HG03064 (cell line): ENCODE results near the gene CTAGE1.

Experiments used
- ATAC-seq: cut with Tn5 transposase; IDR thresholded peaks from one replicate; pipeline ENCODE4 v1.9.1; 2021; ENCODE audit warnings: low read depth; ENCODE audit not compliant: unreplicated experiment

Gene CTAGE1

DNA sequence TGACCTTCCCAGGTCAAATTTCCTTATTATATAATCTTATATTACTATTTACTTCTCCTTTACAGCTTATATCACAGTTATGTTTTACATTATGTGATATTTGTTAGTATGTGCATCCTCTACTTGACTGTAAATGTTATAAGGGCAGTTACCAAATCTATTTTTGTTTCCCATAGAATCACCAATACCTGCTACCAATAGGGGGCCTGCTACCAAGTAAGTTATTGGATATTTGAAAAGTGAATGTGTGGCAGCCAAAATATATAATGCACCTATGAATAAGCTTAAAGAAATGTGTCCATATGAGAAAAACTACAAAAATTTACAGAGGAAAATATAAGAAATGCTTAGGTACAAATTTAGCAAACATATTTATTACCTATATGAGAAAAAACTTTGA is 23.9 kb upstream of the CTAGE1 start:
- ATAC-seq: no peak

DNA sequence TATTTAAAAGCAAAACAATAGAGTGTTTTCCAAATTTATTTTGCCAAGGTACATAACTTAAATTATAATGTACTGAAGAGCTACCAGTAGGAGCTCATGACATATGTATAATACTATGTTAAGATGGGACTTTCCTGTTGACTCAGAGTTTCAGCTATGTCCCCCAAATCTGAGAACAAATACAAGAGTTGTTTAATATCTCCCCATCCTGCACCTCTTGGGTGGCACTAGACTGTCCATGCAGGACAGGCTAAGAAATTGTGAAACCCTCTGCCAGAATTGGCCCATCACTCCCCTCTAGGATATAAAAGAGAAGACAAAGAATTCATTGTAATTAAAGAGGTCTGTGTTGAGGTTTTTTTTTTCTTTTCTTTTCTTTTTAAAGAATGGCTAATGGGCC is 21.7 kb upstream of the CTAGE1 start:
- no peak for ATAC-seq

DNA sequence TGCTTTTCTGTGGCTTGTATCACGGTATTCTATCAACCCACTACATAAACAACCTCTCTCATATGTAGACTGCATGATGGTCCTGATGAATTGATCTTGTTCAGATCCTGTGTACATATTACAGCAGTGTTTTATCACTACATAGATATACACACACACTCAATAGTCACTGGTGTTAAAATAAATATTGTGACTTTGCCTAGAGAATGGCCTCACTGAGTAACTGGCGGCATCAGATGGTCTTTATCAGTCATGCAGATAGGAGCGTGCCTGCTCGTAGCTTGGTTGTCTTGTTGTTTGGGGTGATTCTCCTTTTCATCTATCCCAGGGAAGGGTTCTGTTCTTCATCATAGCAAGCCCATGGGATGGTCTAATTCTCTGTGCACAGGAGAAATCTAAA is 18.4 kb upstream of the CTAGE1 start:
- no peak for ATAC-seq

DNA sequence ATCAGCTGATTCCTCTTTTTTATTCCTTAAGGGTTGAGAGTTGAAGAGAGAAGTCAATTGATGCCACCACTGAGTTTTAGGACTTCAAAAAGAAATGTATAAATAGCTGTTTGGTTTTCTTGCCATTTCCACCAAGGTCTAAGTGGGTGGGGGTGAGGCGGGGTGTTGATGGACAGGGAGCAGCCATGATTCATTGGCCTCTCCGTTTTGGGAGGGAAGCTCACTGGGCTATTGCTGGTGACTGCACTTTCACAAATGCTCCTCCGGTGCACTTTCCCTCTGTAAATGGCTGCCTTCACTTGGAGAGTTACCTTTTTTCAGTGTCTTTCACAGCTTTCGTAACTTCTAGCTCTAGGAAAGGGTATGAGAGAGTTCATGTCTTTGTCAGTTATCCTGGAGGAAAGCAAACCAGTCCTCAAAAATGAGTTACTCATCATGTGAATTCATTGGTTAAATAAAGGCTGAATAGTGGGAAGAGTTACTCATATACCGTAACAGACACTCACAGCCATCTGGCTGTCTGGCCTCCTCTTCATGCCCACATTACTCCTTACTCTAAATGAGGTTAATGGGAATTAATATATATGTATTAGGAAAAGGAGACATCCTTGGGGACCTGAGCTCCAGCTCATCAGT is 17.4 kb upstream of the CTAGE1 start:
- ATAC-seq: no peak

DNA sequence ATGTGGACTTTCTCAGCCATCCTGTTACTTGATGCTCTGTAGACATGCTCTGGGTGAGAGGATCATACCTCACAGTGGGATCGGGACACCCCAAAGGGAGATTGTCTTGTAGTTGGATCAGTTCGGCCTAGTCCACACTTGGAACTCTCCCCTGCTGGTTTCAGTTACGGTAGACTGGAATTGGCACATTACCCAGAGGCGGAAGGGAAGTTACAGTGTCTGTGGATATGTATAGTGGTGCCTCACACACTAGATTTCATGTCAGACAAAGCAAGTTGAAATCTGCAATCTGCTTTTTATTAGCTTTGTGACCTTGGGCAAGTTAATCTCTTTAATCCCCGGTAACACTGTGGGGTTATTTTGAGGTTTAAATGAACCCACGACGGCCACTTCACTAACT is 16.2 kb upstream of the CTAGE1 start:
- ATAC-seq: no peak

DNA sequence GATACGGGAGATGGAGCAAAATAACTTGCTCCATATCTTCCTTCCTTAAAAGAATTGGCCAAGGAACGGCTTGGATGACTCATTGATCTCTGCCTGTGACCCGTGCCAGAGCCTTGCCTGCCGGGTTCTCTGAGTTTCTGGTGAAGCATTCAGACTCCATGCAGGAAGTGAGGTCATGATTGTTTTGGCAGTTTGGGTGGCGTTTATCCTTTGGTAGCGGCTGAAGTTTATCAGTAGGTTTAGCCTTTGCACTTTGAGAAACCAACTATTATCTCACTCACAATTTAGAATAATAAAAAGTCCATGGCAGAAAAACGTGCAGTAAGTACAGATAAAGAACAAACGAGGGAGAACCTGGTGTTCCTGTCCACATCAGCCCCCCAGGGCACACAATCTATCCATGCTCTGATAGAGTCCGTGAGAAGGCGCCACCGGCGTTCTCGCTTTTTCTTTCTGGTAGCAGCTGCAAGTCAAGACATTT is 15.0 kb upstream of the CTAGE1 start:
- ATAC-seq: no peak

DNA sequence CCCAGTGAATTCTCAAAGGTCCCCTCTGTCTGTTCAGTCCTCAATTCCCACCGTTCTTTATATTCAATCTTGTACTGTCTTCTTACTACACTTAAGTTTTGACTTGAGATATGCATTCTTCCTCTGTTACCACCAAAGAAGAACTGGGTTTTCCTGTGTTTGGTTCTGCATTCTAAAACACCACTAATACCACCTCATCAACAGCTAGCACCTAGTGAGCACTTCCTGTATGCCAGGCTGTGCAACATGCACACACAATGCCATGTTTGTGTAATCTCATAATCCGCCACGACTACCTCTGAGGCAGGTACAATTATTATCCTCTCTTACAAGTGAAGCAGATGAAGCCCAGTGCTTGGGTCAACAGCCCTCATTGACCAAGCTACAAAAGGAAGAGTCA is 11.8 kb upstream of the CTAGE1 start:
- no peak for ATAC-seq

DNA sequence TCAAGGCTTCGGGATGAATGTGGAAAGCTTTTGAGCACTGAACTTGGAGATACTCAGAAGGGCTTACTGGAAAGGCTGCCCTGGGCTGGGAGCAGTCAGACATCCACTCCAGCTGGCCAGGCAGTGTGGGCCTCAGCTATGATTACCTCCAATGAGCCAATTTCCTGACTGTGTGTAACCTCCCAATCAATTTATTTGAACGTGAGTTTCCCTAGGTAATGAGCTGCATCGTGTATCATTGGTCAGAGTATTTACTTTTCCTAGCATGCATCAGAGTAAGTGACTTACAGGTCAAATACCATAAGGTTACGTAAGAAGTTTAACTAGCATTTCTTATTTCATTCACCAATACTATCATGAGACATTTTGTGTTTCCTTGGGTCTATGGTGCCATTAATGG is 11.0 kb upstream of the CTAGE1 start:
- ATAC-seq: no peak

DNA sequence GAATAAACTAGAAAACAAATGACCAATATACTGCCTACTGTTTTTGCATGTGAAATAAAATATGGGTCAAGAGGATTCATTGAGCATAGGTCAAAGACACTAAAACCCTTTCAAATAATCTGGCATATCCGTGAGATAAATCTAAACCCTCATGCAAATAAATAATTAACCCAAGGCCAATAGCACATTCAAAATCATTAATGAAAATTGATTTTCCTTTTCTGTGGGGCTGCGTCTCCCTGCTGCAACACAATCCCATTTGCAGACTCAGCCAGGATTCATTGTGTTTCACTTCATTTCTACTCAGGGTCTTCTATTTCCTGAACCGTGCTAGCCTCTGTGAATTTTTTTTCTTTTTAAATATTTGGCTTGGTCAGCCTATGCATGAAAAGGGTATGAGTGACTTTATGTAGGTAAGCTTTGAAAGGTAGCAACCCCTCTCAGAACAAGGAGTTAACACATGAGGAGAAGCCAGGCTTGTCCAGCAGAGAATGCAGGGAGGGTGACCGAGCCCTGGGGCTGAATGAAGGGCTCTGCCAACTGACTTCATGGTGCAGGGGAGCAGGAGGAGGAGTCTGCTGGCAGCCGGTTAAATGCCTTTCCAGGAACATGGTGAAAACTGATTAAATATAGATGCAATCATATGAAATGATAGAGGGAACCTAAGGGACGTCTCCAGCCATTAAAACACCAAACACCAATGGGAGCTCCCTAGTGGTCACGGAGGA is 10.3 kb upstream of the CTAGE1 start:
- ATAC-seq: no peak

DNA sequence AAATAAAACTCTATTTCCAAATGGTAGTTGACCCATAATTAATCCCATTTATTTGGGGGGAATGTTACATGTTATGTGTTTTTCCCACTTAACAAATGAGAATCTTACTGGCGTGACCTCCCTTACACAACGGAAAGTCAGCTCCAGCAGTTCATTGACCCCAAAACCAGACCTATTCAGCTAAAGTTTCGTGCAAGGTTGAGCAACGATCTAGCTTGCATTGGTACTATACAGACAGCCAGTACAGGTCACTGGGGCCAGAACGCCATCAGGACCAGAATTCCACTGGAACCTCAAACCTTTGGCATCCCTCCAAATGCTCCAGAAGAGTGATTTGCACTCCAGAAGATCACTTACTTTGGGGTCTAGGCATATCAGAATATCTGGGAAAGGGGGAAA is 6.8 kb upstream of the CTAGE1 start:
- ATAC-seq: no peak

DNA sequence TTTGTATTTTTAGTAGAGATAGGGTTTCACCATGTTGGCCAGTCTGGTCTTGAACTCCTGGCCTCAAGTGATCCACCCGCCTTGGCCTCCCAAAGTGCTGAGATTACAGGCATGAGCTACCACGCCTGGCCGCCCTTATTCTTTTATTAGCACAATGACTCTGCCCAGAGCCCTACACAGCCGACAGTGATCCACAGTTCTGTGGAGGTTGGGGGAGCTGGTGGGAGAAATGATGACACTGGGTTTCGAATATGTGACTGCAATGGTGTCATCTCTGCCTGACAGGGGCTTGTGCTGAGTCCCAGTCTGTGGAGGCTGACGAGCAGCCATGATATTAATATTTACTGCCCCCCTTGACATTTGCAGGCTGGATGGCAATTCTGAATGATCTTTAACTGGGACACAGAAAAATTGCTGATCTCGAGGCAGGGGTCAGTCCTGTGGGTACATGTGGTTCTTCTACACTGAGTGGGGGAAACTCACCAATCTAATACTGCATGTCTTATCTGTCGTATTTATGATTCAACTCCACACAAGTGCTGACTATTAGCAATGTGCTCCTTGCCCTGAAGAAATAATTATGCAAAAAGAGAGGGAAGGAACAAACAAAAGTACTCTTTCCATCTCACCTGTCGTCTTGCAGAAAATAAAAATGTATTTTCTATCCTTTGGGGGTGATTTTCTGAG is 6.3 kb upstream of the CTAGE1 start:
- no peak for ATAC-seq

DNA sequence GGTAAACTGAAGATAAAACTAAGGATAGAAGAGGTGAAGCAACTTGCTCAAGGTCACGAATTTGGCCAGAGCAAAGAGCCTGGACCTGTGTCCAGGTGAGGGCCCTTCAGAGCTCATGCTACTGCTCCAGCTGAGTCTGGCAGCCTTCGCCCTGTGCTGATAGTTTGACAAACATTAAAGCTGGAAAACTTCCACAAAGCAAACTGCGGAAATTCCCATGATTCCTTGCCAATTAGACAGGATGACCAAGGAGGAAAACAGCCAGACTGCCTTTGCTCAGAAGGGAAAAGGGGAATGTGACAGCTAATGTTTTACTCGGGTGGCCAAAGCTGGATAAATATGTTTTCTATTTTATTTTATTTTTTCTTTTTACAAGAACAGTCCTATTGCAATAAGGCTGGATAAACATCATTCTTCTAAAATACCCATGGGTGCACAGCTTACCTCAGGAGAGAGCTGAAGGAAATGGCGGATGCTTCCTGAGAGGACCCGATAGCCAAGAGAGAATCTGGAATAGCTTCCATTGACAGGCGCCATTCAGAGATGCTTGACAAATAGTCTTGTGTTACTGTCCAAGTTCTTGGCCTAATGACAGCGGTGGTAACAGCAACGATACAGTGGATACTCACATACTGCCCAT is 5.3 kb upstream of the CTAGE1 start:
- no peak for ATAC-seq

DNA sequence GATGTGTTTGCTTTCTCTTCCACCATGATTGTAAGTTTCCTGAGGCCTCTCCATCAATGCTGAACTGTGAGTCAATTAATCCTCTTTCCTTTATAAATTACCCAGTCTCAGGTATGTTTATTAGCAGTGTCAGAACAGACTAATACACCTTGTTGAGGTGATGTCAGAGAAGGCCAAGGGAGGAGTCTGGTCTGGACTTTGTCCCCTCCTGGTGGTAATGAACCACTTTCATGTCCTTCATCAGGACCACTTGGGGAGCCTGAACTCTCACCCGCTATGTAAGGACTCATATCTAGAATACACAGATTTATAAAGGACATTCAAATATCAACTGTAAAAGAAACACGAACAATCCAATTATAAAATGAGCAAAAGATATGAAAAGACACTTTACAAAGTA is 2.9 kb upstream of the CTAGE1 start:
- ATAC-seq: no peak

DNA sequence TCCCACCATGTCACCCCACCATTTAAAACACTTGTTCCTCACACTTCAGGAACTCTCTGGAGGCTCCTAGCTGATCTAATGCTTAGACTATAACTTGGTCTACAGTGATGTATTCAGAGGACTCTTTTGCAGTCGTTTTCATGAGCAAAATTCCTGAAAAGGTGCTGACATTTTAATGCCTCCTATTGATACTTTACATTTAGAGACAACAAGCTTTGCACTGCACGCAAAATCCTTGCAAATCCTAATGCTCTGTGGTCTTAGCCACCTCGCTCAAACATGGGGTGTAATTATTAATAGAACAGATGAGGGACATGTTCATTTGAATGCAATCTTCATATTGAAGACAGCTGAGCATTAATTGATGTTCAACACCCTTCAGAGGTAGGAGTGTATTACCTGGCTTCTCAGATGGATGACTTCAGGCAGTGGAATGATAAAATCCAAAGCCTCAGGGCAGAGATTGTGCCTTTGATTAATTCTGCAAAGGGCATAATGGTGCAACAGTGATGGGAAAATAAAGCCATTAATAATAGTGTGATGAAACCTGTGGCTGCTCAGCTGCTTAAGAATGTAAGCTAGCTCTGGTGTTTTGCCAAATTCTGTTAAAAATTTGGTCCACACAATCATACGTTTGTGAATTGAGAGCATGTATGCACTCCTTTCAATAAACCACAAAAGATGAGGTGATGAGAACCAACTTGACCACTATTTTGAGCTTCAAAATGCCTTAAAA is 5.4 kb downstream of the CTAGE1 start:
- no peak for ATAC-seq

DNA sequence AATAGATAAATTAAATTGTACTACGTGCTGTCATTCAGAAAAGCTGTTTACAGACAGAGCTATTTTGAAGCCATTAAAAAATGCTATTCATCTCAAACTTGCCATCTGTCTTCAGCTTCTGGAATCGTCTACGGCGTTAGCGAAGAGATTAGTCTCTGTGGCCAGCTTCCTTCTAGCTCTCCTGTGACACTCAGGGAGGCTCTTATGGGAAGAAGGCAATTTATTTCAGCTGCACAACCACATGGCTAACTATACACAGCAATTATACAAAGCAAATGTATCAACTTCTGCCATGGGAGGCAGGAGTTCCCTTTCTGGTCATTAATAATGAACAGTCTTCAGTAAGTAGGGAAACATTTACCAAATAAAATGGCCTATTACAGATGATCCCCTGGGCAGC is 6.3 kb downstream of the CTAGE1 start:
- no peak for ATAC-seq

DNA sequence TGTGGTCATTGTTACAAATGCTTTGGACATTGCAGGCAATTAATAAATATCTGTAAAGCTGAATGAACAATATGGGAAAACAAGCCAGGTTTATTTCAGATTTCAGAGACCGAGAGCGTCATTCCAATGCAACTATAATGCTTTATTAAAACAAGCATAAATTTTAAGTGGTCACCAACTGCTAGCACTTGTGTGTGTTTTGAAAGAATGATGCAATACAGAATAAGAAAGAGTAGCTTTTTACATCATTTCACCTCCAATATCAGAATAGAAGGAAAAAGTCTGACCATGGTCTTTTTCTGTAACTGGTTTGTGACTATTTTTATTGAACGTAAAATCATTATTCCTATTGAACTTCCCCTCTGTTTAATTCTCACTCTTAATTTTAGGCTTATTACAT is 7.6 kb downstream of the CTAGE1 start:
- no peak for ATAC-seq

DNA sequence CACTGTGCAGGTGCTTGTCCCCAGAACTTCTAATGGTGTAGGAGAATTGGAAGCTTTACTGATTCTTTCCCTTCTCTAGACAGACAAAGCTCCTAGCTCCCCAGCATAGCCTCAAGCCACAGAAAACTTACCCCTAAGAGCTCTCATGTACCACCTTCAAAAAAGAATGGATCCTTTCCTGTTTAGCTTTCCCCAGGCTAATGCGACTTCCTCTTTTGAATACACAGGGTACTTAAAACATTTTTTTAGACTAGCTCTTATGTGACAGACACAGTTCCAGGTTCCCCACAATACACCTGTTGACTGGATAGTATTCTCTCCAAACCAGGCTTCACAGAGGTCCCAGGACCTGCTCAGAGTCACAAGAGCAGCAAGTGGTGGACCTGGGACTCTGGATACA is 8.3 kb downstream of the CTAGE1 start:
- ATAC-seq: no peak

DNA sequence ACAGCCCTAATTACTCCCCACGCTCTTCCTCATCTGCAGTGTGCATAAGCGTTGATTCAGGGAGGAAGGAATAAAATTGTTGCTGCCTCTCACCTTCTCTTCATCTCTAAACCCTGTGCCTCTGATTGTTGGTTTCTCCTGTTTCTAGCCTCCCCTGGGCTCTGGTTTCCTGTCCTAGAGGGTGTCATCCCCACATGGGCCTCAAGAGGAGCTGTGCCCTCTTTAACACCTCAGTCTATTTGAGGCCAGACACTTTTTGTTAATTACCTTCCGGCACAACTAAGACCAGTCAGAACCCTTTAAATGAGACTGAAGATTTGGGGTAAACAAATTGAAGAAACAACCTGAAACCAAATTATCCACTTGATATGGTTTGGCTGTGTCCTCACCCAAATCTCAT is 9.7 kb downstream of the CTAGE1 start:
- no peak for ATAC-seq

DNA sequence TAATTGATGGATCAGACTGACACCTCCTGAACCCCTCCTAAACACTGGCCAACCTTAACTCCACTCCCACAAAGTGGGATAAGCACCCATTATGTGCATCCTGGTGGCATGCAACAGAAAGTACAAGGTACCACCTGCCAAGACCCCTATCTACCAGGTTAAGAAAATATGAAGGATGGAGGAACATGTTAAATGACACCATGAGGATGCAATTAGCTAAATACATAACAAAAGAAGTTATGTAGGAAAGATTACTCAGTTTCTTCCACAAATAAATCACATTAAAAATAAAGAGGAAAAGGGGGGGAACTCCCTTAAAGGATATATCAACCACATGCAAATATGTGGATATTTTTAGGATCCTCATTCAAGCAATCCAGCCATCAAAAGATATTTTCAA is 12.6 kb downstream of the CTAGE1 start:
- no peak for ATAC-seq

DNA sequence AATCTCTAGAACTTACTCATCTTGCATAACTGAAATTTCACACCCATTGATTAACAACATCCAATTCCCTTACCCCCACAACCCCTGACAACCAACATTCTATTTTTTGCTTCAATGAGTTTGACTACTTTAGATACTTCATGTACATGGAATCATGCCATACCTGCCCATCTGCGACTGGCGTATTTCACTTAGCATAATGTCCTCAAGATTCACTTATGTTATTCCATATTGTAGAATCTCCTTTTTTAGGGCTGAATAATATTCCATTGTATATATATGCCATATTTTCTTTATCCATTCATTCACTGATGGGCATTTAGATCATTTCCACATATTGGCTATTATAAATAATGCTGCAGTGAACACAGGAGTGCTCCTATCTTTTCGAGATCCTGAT is 13.8 kb downstream of the CTAGE1 start:
- ATAC-seq: no peak

DNA sequence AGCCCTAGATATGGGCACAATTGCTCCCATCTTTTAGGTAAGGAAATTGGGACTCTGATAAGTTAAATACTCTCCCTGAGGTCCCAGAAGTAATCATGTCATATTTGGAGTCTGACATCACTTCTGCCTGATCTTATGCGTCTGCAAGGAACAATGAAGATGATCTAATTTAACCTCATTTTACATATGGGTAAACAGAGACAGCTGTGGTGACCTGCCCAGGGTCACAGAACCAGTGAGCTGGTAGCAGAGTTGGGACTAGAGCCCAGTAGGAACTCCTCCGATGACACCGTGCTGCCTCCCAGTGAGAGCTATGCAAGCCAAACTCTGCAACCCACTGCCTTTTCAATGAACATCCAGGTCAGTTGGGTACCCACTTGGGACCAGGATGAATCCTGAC is 17.8 kb downstream of the CTAGE1 start:
- ATAC-seq: no peak
